HG03097 (cell line): Measurements from ENCODE around the gene ARHGAP32.

Source experiments
- ATAC-seq: cut with Tn5 transposase; IDR thresholded peaks from one replicate; pipeline ENCODE4 v1.9.1; 2021; ENCODE audit not compliant: unreplicated experiment, low FRiP score

Gene ARHGAP32

GRCh38 chr11:128963744-128964325, 228.3 kb downstream of the ARHGAP32 start:
- peak; percentile 42 for ATAC-seq

- no peak for ATAC-seq
These were observed 229.2 kb downstream of the ARHGAP32 start for GRCh38 chr11:128962896-128963295.

- ATAC-seq: no peak
These were observed 230.5 kb downstream of the ARHGAP32 start for GRCh38 chr11:128961645-128962044.

- no peak for ATAC-seq
These were observed 235.0 kb downstream of the ARHGAP32 start for GRCh38 chr11:128957202-128957482.

- ATAC-seq: no peak
These were observed 235.5 kb downstream of the ARHGAP32 start for GRCh38 chr11:128956401-128957201.

GRCh38 chr11:128955636-128956035, 236.5 kb downstream of the ARHGAP32 start:
- ATAC-seq: no peak

- ATAC-seq: no peak
These were observed 239.0 kb downstream of the ARHGAP32 start for GRCh38 chr11:128953151-128953550.

GRCh38 chr11:128949791-128950454, 242.2 kb downstream of the ARHGAP32 start:
- ATAC-seq: no peak

- ATAC-seq: no peak
These were observed 243.5 kb downstream of the ARHGAP32 start for GRCh38 chr11:128948583-128948982.

GRCh38 chr11:128947773-128948172, 244.4 kb downstream of the ARHGAP32 start:
- no peak for ATAC-seq

GRCh38 chr11:128946648-128947047, 245.5 kb downstream of the ARHGAP32 start:
- no peak for ATAC-seq

- ATAC-seq: no peak
These were observed 248.6 kb downstream of the ARHGAP32 start for GRCh38 chr11:128943428-128943976.

GRCh38 chr11:128942817-128943427, 249.2 kb downstream of the ARHGAP32 start, which contains the start of gene TP53AIP1:
TSS of gene TP53AIP1 (minus strand) at chr11:128942871. CDS start at chr11:128937818, 5,053 bp downstream.
- ATAC-seq: no peak

- no peak for ATAC-seq
These were observed 249.9 kb downstream of the ARHGAP32 start for GRCh38 chr11:128942272-128942612.

GRCh38 chr11:128941573-128942271, 250.4 kb downstream of the ARHGAP32 start:
- no peak for ATAC-seq

GRCh38 chr11:128941110-128941509, 251.0 kb downstream of the ARHGAP32 start:
- no peak for ATAC-seq

GRCh38 chr11:128940603-128941002, 251.5 kb downstream of the ARHGAP32 start:
- ATAC-seq: no peak

- ATAC-seq: no peak
These were observed 252.0 kb downstream of the ARHGAP32 start for GRCh38 chr11:128940156-128940555.

- no peak for ATAC-seq
These were observed 252.5 kb downstream of the ARHGAP32 start for GRCh38 chr11:128939591-128939990.

GRCh38 chr11:128938156-128938885, 253.8 kb downstream of the ARHGAP32 start:
- no peak for ATAC-seq
